Subcutaneous adipose tissue (tissue), 4 donors: ENCODE measurements around the gene SLC44A3. TPM values are rescaled to one million over a fixed set of nuclear protein-coding genes. Genes with fewer than 3 reads are reported as not detected.

Experiments
- total RNA-seq, 4 donors: library from RNA; depleted of rRNA; stranded (reverse); fragments of >200 nt; gene quantifications; one replicate each; pipeline ENCODE4 v1.1.0, GENCODE V29; 2016
- TF ChIP-seq, protein P1 (sequence below): fragments of 450-650 bp; IDR thresholded peaks from one replicate; pipeline ENCODE4 v1.5.1; 2016; ENCODE audit warnings: low read depth, mild to moderate bottlenecking, control low read depth, antibody characterized with exemption, moderate library complexity

The SLC44A3 gene
- total RNA-seq, 4 donors from 2014 or later: 0.98 to 2.3 (median 1.5) TPM

DNA sequence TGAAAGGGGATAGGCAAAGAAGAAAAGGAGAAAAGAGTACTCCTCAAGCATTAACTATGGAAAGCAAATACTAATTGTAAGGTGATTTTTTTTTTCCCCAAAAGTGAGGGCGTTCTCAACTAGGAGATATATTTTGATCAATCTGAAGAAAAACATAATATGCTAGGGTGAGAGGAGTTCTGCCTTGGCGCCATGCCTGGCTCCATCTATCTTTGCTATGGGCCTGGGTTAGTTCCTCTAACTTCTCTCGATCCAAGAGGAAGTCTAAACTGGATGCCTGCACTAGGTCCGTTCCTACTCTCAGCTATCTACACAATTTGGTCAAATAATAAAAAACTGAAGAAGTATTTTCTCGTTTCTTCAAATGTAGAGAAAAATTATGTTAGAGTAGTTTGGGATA, 86.2 kb downstream of the SLC44A3 start:
- TF ChIP-seq, protein P1, sequence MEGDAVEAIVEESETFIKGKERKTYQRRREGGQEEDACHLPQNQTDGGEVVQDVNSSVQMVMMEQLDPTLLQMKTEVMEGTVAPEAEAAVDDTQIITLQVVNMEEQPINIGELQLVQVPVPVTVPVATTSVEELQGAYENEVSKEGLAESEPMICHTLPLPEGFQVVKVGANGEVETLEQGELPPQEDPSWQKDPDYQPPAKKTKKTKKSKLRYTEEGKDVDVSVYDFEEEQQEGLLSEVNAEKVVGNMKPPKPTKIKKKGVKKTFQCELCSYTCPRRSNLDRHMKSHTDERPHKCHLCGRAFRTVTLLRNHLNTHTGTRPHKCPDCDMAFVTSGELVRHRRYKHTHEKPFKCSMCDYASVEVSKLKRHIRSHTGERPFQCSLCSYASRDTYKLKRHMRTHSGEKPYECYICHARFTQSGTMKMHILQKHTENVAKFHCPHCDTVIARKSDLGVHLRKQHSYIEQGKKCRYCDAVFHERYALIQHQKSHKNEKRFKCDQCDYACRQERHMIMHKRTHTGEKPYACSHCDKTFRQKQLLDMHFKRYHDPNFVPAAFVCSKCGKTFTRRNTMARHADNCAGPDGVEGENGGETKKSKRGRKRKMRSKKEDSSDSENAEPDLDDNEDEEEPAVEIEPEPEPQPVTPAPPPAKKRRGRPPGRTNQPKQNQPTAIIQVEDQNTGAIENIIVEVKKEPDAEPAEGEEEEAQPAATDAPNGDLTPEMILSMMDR: no peak

DNA sequence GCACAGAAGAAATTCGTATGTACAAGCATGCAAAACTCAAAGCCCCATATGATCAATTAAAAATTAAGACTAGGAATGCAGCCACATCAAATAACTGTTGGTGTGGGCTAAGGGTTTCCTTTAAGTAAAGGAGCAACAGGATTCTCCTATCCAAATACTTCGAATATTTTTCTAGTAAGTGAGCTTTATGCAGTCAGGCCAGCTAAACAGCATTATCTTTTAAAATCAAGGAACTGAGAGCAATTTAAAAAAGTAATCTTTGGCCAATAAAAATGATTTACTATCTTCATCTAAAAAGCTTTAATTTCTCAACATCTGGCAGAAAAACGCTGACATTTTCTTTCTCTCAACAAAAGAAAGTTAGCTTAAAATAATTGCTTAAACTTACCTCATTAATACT, 87.0 kb downstream of the SLC44A3 start:
- TF ChIP-seq, protein P1: no peak

DNA sequence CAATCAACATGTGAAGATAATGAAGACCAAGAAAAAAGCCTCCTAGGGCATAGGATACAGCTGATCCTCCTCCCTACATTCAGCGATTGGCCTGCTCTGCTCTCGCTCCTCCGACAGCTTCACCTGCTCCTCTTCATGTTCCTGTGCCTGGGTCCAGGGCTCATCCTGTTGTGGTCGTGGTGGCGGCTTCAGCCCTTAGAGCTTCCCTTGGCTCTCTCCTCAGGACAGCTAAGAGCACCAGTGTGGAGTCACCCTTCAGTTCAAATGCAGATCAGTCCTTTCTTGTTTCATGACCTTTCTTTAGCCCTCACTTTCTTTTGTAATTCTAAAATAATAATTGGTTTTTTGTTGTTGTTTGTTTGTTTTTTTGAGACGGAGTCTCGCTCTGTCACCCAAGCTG, 88.0 kb downstream of the SLC44A3 start:
- TF ChIP-seq, protein P1: no peak

DNA sequence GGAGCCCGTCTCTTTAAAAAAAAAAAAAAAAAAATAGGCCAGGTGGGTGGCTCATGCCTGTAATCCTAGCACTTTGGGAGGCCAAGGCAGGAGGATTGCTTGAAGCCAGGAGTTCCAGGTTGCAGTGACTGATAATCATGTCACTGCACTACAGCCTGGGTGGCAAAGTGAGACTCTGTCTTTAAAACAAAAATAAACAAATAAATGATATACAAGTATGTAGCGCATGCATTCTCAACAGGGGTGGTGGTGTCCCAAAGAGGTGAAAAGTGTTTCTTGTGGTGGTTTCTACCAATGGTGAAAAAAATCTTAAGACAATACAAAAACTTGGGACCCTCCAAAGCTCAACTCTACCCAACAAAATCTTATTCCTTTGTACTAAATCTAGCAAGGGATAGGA, 88.8 kb downstream of the SLC44A3 start:
- TF ChIP-seq, protein P1: no peak

DNA sequence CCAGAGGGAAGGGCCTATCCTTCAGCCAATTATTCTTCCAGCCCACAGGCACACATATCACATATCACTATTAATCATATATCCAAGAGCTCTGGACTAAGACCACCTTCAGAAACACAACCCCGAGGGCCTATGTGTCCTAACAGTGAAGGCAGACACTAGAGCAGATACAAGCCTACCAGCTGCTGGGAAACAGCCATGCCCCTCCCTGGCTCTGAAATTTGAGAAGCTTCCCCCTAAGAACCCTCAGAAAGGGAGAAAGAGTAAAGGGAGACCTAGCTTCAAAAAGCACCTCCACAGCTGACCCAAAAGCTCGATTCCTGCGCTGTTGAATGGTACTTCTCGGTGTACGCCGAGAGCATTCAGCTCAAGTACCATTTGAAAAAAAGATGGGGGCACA, 89.3 kb downstream of the SLC44A3 start:
- TF ChIP-seq, protein P1: no peak

DNA sequence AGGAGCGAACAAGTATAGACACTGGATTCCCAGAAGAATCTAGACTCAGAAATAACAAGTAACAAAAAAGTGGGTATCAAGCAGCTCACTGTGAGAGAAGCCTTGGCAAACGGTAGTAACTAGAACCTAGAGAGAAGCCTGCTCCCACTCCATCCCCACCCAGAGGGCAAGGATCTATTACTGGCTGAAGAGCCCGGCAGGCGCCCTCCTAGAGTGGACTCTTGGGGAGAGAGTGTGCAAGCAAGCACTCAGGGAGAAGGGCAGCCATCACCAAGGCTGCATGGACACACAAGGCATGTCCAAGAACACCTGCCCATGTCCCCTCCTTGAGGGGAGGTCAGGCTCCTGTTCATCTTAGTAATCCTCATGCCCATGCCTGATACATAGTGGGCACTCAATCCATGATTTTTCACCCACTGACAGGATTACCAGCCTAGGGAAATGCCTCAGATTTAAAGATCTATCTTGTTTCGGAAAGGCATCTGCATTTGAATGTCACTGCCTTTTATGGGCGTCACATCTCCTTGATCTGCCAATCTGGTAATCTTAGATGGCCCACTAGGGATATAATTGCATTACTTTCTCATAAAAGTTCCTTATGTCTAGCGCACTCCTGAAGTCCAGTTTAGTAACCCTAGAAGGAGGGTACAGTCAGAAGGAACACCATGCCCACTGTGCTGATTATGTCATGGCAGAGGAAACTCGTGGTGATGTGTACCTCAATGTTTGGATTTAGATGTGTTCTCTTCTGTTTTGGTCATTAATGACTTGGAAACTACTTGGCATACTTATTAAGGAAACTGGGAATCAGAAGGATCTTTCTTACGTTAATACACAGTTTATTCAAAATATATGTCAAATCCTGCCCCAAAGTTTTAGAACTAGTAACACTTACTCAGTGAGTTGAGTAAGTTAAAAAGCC, 92.4 kb downstream of the SLC44A3 start:
- TF ChIP-seq, protein P1: no peak

DNA sequence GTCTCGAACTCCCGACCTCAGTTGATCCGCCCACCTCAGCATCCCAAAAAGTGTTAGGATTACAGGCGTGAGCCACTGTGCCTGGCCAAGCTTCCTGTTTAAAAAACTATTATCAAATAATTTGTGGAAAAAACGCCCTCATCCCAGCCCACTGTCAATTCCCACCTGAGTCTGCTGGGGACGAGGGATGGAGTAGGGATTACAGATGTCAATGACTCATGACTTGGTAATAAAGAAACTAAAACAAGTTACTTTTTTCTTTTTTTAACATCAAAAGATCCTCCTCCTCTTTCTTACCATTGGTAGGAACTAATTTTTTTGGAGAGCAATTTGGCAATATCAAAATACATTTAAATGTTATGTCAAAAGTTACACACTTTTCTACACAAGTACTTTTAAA, 97.1 kb downstream of the SLC44A3 start:
- TF ChIP-seq, protein P1: no peak
